GM21737 (cell line): ENCODE data around the gene CLN5.
"Not testable (repeated sequence)": the region's sequence is repeated elsewhere in the genome, so short reads cannot be mapped to it uniquely, and the experiment has no call there.

Experiments used
- ATAC-seq: cut with Tn5 transposase; IDR thresholded peaks from one replicate; pipeline ENCODE4 v1.9.1; 2021; ENCODE audit warnings: mild to moderate bottlenecking, moderate library complexity; ENCODE audit not compliant: unreplicated experiment

CLN5 gene

DNA sequence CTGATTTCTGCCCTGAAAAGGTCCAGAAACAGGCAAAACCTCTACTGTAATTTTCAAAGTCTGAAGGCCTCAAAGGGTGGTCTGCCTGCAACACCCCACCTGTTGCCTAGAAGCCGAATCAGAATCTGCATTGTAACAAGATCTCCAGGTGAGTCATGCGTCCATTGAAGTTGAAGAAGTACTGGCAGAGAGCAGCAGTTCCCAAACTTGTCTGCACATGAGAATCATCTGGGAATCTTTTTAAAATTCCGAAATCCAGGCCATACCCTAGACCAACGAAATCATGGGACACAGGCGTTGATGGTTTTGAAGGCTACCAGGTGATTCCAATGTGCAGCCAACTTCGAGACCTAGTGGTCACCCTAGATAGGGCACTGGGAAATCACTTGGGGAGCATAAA, 16.0 kb upstream of the CLN5 start:
- ATAC-seq, result no peak

DNA sequence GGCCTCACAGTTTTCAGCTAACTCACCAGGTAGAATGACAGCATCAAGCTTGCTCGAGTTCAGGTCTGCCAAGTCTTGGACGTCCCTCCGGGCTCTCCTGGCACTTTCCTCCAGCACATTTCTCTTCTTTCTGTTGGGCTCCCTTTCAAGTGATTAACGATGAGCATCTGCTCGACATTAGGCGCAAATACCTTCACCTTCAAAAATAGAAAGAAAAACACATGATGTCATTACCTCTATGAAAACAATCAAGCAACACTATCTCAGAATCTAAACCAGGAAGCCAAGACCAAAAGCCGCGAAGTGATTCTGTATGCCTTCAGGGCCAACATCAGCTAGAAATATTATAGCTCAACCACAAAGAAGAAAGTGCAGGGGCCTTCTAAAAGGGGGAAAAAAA, 15.4 kb upstream of the CLN5 start:
- ATAC-seq, result no peak

- no peak for ATAC-seq
Observed at GRCh38 chr13:76976929-76977328, 15.0 kb upstream of the CLN5 start.

DNA sequence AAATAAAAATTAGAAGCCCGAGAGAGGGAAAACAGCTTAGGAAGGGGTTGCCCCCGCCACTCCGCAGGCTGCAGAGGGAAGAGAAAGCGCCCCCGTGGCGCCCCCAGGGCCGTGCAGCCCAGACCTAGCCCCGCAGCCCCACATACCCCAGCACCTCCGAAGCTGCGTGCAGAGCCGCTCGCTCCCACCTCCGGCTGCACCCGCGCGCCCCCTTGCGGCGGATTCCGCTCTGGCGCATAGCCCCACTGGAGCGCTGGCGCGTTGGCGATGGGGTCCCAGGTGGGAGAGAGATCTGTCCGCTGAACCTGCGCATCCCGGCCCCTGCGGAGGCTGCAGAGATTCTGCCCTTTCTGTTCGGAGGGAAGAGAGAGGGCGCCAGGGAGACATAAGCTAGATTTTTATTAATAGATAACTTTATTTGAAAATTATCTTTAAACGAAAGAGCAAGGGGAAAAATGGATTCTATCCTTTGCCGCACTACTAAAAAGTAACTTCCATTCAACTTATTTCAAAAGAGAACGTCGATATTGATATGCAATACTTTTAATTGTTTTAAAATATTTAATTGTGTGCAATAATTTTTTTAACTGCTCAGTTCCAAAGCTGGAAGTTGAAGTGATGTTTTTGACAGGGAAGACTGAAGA, 11.7 kb upstream of the CLN5 start:
- peak; percentile 100 for ATAC-seq

DNA sequence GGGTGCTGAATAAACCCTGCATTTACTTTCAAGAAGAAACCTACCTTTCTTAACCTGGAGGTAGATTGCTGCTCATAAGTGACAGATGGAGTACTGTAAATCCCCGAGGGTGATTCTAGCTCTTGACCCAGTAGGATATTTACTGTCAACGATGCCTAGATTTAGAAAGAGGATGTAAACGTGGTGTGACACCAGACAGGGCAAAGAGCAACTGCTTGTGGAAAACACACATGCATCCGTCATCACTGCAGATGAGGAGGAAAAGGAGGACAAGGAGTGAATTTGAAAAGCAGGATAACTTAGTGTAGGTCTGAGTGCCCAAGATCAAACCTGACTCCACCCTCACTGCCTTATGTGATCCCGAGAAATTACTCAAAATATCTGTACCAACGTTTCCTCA, 9.8 kb upstream of the CLN5 start:
- ATAC-seq, result no peak

DNA sequence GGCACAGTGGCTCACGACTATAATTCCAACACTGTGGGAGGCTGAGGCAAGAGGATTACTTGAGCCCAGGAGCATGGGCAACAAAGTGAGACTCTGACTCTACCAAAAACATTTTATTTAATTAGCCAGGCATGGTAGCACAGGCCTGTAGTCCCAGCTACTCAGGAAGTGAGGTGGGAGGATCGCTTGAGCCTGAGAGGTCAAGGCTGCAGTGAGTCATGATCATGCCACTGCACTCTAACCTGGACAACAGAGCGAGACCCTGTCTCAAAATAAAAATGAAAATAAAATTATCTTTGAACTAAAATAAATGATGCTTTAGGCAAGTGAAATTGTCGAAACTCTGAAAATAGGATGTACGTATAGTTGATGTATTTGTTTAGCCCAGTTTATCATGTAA, 8.2 kb upstream of the CLN5 start:
- ATAC-seq, result no peak

- ATAC-seq, result peak; percentile 41
Observed at GRCh38 chr13:76991432-76991795, 467 bp upstream of the CLN5 start.

DNA sequence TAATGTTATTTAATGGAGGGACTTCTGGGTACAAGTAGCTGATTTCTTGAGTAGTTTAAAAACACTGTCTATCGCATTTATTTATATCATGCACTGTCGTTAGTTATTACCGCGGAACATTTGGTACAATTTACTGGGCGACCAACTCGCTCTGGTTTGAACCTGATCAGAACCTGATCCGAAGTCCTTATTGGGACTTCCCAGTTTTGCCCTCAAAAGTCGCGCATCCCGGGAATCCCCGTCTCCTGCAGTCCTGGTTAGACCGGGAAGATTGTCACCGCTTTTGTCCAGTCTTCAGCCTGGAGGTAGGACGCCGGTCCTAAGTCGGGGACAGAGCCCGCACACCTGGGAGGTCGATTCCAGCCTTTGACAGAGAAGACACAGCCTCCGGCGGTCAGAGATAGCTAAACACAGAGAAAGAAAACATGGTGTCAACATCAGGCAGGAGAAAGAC, 694 bp downstream of the CLN5 start:
- no peak for ATAC-seq

DNA sequence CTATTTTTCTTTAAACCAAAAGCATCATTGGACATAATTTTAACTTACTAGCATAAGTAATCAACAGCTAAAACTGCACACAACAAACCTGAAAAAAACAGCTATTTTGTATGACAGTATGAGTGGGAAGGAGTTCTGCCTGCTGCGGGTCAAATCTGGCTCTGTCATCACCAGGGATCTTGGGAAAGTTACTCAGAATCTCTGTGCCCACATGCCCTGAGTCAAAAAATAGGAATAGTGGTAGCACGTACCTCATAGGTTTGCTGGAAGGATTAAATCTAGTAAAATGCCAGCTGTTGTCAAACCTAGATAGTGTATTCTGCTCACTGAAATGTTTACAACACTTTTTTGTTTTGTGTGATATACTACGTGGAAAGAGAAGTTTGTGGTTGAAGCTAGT, 1.1 kb downstream of the CLN5 start:
- no peak for ATAC-seq

DNA sequence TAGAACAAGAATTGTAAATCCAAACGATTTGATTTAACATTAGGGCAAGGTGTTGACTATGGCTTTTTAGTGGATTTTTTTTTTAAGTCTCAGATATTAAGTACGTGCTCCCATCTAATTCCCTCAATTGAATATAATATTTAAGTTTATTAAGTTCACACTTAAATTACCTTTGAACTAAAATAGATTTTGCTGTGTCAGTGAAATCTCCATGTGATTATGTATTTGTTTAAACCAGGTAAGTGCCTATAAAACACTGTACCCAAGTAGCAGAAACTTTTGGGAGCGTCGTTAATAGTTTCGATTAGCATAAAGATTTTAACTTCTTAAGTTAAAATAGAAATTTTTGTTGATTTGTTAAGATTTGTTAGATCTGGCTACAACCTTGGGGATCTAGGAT, 1.6 kb downstream of the CLN5 start:
- ATAC-seq, result no peak

- no peak for ATAC-seq
Observed at GRCh38 chr13:76994281-76994680, 2.4 kb downstream of the CLN5 start.

GRCh38 chr13:77000475-77000874, 8.6 kb downstream of the CLN5 start:
- ATAC-seq, result no peak

DNA sequence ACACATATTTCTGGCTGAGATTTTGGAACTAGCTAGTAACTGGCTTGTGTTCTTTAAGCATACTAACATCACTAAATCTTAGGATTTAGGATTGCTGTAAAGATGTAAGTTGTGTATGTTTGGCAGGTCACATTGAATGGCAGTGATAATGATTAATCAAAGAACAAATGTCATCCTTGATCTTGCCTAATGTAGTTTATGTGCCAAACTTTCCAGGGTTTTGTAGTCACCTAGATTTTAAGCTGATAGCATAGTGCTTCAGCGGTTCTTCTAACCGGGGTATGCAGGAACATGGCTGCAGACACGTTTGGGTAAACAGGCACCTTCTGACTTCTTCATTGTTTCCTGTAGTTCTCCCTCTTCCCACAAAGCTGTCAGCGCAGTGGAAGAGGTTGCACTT, 9.7 kb downstream of the CLN5 start:
- ATAC-seq, result no peak

DNA sequence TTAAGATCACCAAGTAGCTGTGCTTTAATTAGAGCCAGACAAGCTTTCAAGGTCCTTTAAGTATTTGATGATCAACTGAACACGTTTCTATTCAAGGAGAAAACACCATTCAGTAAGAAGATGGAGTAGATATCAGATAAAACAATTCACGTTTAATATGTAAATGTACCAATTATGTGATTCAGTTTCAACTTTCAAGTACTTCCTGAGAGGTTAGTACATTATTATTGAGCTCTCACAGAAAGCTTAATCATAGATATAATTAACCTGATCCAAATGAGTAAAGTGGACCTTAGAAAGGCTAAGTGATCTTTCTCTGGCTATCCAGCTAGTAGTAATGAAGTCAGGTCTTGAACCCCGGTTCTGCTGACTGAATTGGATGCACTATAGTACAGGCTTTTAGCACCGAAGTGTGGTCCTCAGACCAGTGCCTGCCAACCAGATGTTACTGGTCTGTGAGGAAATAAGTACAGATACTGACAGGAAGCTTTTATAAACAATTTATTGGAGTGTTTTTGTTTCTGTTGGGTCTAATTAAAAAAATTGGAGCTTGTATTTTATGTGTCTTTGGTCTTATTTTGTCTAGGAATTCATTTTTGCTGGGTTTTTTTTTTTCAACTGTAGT, 10.2 kb downstream of the CLN5 start:
- ATAC-seq, result no peak

DNA sequence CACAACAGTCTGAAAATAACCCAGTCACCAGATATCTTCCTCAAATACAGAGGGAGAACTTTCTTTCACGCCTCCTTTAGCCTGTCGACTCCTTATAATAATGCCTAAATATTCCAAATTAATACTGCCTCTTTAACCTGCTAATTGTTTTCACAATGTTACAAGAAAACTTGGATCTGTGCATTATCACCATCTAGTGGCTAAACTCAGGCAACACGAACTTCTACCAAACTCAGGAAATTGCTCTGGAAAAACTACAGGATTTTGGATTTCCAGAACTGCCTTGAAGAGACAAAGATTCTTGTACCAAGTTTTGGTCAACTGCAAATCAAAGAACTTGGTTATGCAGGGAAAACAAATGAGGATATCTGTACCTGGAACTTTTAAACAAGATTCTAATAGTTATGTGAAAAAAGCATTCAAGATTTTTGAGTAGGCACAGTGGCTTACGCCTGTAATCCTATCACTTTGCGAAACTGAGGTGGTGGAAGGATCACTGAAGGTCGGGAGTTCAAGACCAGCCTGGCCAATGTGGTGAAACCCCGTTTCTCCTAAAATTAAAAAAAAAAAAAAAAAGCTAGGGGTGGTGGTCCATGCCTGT, 10.8 kb downstream of the CLN5 start:
- ATAC-seq, result no peak

DNA sequence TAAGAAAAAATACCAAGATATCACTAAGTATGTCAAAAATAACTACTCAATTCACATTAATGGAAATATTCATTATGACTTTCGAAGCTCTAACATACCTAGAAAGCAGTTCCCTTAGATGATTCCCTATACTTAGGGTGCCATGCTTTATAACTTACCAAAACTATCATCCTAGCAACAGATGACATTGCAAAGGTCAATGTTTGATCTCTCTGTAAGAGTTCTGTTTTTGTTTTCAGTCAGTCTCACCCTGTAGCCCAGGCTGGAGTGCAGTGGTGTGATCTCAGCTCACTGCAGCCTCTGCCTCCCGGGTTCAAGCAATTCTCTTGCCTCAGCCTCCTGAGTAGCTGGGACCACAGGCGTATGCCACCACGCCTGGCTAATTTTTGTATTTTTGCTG, 16.5 kb downstream of the CLN5 start:
- ATAC-seq, result not testable (repeated sequence)

DNA sequence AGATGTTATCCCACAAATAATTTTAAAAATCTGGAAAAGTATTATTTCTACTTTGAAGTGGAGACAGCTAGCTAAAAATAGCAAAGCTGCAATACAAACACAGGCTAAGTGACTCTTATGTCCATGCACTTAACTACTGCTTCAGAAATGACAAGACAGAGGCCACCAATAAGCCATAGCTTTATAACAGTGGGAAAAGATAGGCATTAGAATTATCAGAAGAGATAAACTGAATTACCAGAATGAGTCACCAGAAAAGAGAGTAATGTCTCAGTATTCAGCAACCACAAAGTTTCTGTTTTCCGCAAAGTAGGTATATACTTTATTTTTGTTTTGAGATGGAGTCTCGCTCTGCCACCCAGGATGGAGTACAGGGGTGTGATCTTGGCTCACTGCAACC, 17.1 kb downstream of the CLN5 start:
- ATAC-seq, result no peak

DNA sequence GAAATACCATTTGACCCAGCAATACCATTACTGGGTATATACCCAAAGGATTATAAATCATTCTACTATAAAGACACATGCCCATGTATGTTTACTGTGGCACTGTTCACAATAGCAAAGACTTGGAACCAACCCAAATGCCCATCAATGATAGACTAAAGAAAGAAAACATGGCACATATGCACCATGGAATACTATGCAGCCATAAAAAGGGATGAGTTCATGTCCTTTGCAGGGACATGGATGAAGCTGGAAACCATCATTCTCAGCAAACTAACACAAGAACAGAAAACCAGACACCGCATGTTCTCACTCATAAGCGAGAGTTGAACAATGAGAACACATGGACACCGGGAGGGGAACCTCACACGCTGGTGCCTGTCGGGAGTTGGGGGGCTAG, 17.8 kb downstream of the CLN5 start:
- ATAC-seq, result not testable (repeated sequence)

- ATAC-seq, result no peak
Observed at GRCh38 chr13:77013853-77014542, 22.1 kb downstream of the CLN5 start.

- no peak for ATAC-seq
Observed at GRCh38 chr13:77014906-77015685, 23.2 kb downstream of the CLN5 start.

DNA sequence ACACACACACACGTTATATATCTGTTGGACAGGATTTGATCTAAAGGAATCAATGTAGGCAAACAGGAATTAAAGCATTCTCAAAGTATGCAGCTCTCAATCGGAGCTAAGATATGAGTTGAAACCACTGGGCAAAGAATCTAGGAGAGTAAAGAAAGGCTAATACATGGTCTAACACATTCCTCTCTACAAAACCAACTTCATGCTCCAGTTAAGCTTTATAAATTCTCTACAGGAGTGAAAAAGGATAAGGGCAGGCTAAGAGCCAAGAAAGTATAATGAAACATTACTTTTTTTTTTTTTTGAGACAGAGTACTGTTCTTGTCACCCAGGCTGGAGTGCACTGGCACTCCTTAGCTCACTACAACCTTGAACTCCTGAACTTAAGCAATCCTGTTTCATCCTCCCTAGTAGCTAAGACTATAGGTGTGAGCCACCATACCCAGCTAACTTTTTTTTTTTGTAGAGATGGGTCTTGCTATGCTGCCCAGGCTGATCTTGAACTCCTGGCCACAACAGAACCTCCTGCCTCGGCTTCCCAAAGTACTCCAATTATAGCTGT, 24.5 kb downstream of the CLN5 start:
- ATAC-seq, result no peak
